GM12875 (cell line): Measurements from ENCODE around the gene ZC3H14.

Source experiments
- H3K4me3 ChIP-seq: one replicate; pipeline ENCODE4 v1.5.1; 2011; ENCODE audit warnings: low read depth, low read length, control low read depth
- TF ChIP-seq, protein P1 (sequence below): IDR thresholded peaks from 2 replicates; pipeline ENCODE4 v1.5.1; 2011; ENCODE audit warnings: low read depth, mild to moderate bottlenecking, control low read depth, inconsistent platforms, low read length, moderate library complexity, borderline replicate concordance; ENCODE audit not compliant: insufficient read depth

ZC3H14 gene

DNA sequence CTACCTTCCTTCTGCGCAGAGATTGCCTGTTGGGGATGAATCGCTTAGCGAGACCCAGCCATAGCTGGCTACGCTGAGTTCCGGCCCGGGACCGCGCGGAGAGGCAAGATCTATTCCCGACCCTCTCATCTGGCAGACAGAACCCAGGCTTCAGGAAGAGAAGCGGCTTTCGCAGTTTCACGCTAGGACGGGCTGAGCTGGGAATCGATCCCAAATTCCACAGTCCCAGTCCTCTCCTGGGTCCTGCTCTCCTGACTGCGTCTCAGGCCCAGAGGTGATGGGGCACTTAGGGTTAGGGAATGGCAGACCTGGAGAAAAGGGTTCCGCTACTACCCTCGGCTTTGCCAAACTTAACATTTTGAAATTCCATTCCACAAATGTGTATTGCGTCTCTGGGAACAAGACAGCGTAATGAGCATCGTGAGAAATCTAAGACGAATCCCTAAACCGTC is 10.8 kb upstream of the ZC3H14 start:
- no peak overlapping the region for H3K4me3 ChIP-seq
- TF ChIP-seq, protein P1, sequence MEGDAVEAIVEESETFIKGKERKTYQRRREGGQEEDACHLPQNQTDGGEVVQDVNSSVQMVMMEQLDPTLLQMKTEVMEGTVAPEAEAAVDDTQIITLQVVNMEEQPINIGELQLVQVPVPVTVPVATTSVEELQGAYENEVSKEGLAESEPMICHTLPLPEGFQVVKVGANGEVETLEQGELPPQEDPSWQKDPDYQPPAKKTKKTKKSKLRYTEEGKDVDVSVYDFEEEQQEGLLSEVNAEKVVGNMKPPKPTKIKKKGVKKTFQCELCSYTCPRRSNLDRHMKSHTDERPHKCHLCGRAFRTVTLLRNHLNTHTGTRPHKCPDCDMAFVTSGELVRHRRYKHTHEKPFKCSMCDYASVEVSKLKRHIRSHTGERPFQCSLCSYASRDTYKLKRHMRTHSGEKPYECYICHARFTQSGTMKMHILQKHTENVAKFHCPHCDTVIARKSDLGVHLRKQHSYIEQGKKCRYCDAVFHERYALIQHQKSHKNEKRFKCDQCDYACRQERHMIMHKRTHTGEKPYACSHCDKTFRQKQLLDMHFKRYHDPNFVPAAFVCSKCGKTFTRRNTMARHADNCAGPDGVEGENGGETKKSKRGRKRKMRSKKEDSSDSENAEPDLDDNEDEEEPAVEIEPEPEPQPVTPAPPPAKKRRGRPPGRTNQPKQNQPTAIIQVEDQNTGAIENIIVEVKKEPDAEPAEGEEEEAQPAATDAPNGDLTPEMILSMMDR = no peak

DNA sequence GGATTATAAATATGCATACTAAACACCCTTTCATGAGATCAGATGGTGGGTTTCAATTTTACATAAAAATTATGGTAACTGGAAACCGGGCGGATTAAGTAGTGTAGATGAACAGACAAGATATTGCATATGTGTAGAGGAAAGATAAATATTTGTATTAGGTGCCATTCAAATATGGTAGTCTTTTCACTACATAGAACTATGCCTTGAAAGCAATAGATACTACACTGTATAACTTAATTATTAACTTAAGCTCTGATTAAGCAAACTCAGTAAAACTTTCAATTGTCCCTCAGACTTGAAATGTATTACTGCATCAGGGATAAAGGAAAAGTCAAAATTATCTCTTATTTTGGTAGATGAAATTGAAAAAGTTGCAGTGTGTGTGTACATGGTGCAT is 10.0 kb upstream of the ZC3H14 start:
- H3K4me3 ChIP-seq = no peak overlapping the region

DNA sequence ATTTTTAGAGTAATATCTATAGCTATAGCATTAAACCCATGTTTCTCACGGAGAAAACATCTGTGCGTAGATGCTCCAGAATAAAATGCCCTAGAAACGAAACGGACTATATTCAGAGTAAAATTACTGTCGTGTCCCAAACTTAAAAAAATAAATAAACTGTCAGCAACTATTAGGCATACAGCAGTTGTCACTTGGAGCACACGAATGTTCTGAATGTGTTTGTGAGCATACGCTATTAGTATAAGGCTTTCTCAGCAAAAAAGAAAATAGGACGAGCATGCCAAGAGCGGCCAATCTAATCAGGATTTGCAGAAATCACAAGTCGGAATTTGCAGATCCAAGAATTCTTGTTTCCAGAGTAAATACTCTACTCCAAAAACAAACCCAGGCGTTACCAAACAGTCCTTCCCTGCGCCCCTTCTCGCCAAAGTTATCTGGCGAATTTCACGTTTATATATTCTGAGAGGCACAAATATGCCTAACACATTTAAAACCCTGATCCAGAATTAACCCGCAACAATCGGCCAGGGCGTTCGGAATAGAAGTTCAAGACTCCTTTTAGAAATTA is 8.9 kb upstream of the ZC3H14 start:
- peak overlapping the region; percentile 60 for H3K4me3 ChIP-seq
- TF ChIP-seq, protein P1 = no peak

More for the DNA sequence above, 10.0 kb upstream of the ZC3H14 start:
- TF ChIP-seq, protein P1 = no peak

DNA sequence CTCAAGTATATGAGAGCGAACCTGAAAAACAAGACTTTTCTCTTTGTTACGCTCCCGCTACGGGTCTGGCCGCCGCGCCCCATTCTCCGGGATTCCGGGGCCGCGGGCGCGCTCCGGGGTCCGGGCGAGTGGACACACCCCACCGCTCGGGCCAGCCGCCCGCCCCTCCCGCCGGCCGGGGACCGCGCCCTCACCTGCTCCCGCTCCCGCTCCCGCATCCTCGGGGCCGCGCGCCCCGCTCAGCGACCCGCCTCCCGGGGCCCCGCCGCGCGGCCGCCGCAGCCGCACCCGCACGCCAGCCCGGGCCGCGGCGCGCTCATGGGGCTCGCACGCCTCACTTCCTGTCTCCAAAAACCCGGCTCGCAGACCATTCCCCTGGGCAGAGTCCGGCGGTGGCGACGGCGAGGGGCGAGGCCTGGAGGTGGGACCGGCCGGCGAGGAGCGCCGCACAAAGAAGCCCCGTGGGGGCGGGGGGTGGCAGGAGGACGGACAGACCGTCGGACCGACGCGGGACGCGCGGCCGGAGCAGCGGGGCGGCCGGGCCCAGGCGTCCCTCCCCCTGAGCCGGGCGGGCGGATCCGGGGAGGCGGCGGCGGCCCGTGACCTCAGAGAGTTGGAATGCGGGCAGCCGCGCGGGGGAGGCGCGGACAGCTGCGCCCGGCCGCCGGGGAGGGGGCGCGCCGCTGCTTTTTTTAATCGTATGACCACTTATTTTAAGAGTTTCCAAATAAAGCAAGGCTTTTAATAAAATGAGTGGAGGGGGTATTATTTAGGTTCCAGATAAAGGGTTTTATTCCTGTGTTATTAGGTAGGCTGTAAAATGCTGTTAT is 8.2 kb upstream of the ZC3H14 start, which contains the start of gene PTPN21:
TSS of gene PTPN21 (minus strand) at position 551 of the 830 bp plus-strand sequence. CDS start 4,590 bp downstream, outside the sequence.
- H3K4me3 ChIP-seq = peak within 1 kb of the TSS; percentile 60
- TF ChIP-seq, protein P1 = no peak

DNA sequence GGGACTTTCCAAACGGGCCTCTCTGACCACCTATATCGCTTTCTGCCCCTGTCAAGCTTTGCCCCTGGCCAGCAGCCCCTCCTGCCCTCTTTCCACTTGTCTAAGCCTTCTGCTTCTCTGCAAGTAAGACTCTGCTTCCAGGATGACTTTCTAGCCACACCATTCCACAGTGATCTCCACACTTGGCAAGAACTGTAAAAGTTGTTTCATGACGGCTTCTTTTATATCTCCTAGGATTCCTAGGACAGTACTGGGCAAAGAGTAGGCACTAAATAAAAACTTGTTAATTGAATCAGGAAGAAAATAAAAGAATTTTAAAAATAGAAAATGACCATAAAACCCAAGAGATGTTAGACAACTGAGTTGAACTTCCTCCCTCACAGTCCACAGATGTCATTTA is 6.3 kb upstream of the ZC3H14 start:
- H3K4me3 ChIP-seq = no peak overlapping the region
- TF ChIP-seq, protein P1 = no peak

DNA sequence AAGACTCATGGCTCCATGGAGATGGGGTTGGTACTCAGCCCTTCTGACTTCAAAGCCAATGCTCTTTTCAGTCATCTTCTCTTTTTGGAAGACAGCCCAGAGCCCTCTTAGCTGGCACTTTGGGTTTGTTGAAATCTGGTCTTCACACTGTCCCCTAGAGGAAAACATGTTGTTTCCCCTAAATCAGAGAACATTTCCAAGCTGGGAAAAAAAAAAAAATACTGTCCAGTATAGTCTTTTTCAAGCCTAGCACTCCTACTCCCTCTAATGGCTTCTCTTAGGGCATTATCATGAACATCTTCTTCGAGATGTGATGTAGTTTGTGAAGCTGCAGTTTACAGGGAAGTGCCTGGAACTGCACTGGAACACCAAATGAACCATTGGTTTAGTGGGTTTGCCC is 3.0 kb upstream of the ZC3H14 start:
- TF ChIP-seq, protein P1 = no peak

DNA sequence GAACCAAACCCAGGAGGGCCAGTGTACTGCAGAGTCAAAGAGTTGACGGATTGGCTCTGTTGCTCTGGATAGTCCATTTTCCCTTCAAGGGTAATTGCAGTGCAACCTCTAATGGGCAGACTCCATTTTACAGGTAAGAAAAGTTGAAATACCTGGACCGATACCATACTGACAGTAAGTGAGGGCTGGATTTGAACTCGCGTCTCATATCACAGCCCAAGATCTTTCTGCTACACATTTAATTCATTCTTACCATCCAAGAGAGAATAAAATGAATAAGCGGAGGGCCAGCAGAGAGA is 356 bp upstream of the ZC3H14 start:
- H3K4me3 ChIP-seq = peak overlapping the region; percentile 100
- TF ChIP-seq, protein P1 = no peak

More for the DNA sequence above, 3.0 kb upstream of the ZC3H14 start:
- no peak overlapping the region for H3K4me3 ChIP-seq
